H9 (cell line): ENCODE data around the gene TOR1B. TPM values are rescaled to one million over a fixed set of nuclear protein-coding genes. Genes with fewer than 3 reads are reported as not detected.

Experiments
- DNase-seq: peaks from one replicate; pipeline ENCODE4 v3.0.0-alpha.2; 2017
- H2AFZ ChIP-seq: one replicate; pipeline ENCODE4 v1.6.1; 2013; ENCODE audit warnings: mild to moderate bottlenecking, low read length, control low read depth, moderate library complexity
- H2AK5ac ChIP-seq: 2 replicates; pipeline ENCODE4 v1.6.1; 2013; ENCODE audit warnings: low read length, control low read depth, mixed read lengths; ENCODE audit not compliant: insufficient read length
- H2BK120ac ChIP-seq: one replicate; pipeline ENCODE4 v1.6.1; 2013; ENCODE audit warnings: low read depth, mild to moderate bottlenecking, low read length, control low read depth, inconsistent platforms; ENCODE audit not compliant: poor library complexity, severe bottlenecking
- H2BK12ac ChIP-seq: 2 replicates; pipeline ENCODE4 v1.6.1; 2013; ENCODE audit warnings: low read length, control low read depth, mixed read lengths, low read depth; ENCODE audit not compliant: insufficient read length
- H2BK15ac ChIP-seq: 2 replicates; pipeline ENCODE4 v1.6.1; 2013; ENCODE audit warnings: low read depth, low read length, control low read depth
- H2BK20ac ChIP-seq: one replicate; pipeline ENCODE4 v1.6.1; 2013; ENCODE audit warnings: low read depth, mild to moderate bottlenecking, low read length, control low read depth, inconsistent platforms; ENCODE audit not compliant: poor library complexity, severe bottlenecking
- H2BK5ac ChIP-seq: 2 replicates; pipeline ENCODE4 v1.6.1; 2013; ENCODE audit warnings: low read length, control low read depth, mixed read lengths; ENCODE audit not compliant: insufficient read length
- H3K14ac ChIP-seq: 2 replicates; pipeline ENCODE4 v1.6.1; 2013; ENCODE audit warnings: low read length, control low read depth; ENCODE audit not compliant: insufficient read depth
- H3K18ac ChIP-seq: 2 replicates; pipeline ENCODE4 v1.6.1; 2013; ENCODE audit warnings: low read depth, mild to moderate bottlenecking, mixed read lengths, low read length, control low read depth; ENCODE audit not compliant: insufficient read length
- H3K23ac ChIP-seq: 2 replicates; pipeline ENCODE4 v1.6.1; 2013; ENCODE audit warnings: low read length, control low read depth, mixed read lengths, low read depth; ENCODE audit not compliant: insufficient read length
- H3K23me2 ChIP-seq: 2 replicates; pipeline ENCODE4 v1.6.1; 2013; ENCODE audit warnings: low read depth, mild to moderate bottlenecking, mixed read lengths, low read length, control low read depth; ENCODE audit not compliant: insufficient read length, poor library complexity, severe bottlenecking
- H3K27ac ChIP-seq: 2 replicates; pipeline ENCODE4 v1.5.1; 2013; ENCODE audit warnings: low read length, control low read depth, mixed read lengths, low read depth; ENCODE audit not compliant: insufficient read length
- H3K27me3 ChIP-seq: 2 replicates; pipeline ENCODE4 v1.6.1; 2013; ENCODE audit warnings: low read length, control low read depth, inconsistent platforms; ENCODE audit not compliant: insufficient read depth
- H3K4ac ChIP-seq: 2 replicates; pipeline ENCODE4 v1.6.1; 2013; ENCODE audit warnings: low read depth, mild to moderate bottlenecking, control low read depth, inconsistent platforms, low read length, moderate library complexity
- H3K4me1 ChIP-seq: 2 replicates; pipeline ENCODE4 v1.6.1; 2013; ENCODE audit warnings: low read length, control low read depth, inconsistent platforms; ENCODE audit not compliant: insufficient read depth
- H3K4me2 ChIP-seq: 2 replicates; pipeline ENCODE4 v1.6.1; 2013; ENCODE audit warnings: low read length, control low read depth, mixed read lengths; ENCODE audit not compliant: insufficient read length, insufficient read depth
- H3K56ac ChIP-seq: 2 replicates; pipeline ENCODE4 v1.6.1; 2013; ENCODE audit warnings: low read depth, mild to moderate bottlenecking, mixed read lengths, low read length, control low read depth; ENCODE audit not compliant: insufficient read length
- H3K79me1 ChIP-seq: 2 replicates; pipeline ENCODE4 v1.6.1; 2013; ENCODE audit warnings: low read depth, mild to moderate bottlenecking, moderate library complexity, low read length, control low read depth, inconsistent platforms; ENCODE audit not compliant: insufficient read depth, poor library complexity, severe bottlenecking
- H3K79me2 ChIP-seq: 2 replicates; pipeline ENCODE4 v1.6.1; 2013; ENCODE audit warnings: low read length, control low read depth, inconsistent platforms; ENCODE audit not compliant: insufficient read depth
- H3K9ac ChIP-seq: 2 replicates; pipeline ENCODE4 v1.6.1; 2013; ENCODE audit warnings: low read length, control low read depth, mixed read lengths; ENCODE audit not compliant: insufficient read length; ENCODE audit errors: extremely low read depth
- H3K9me3 ChIP-seq: one replicate; pipeline ENCODE4 v1.6.1; 2013; ENCODE audit warnings: low read depth, low read length, inconsistent platforms; ENCODE audit not compliant: control insufficient read depth
- H3T11ph ChIP-seq: one replicate; pipeline ENCODE4 v1.6.1; 2013; ENCODE audit warnings: mild to moderate bottlenecking, low read length, control low read depth, inconsistent platforms
- H4K20me1 ChIP-seq: one replicate; pipeline ENCODE4 v1.6.1; 2013; ENCODE audit not compliant: control insufficient read depth, insufficient read length, insufficient read depth
- H4K5ac ChIP-seq: 2 replicates; pipeline ENCODE4 v1.6.1; 2013; ENCODE audit warnings: low read depth, mild to moderate bottlenecking, mixed read lengths, low read length, control low read depth; ENCODE audit not compliant: insufficient read length
- H4K8ac ChIP-seq: replicated peaks from 2 replicates; pipeline ENCODE4 v1.6.1; 2013; ENCODE audit warnings: low read length, control low read depth, mixed read lengths, low read depth; ENCODE audit not compliant: insufficient read length
- H4K91ac ChIP-seq: 2 replicates; pipeline ENCODE4 v1.6.1; 2013; ENCODE audit warnings: low read depth, mild to moderate bottlenecking, moderate library complexity, mixed read lengths, low read length, control low read depth; ENCODE audit not compliant: insufficient read length
- H3K27ac Mint-ChIP-seq, 3 experiments: 2 replicates in 2 of 3; 3 replicates in 1 of 3; pipeline ENCODE4 v1.8.0; 2020 to 2021; ENCODE audit warnings: mixed read lengths in 3 of 3, mild to moderate bottlenecking in 1 of 3, moderate library complexity in 1 of 3
- H3K27me3 Mint-ChIP-seq: 2 replicates; pipeline ENCODE4 v1.8.0; 2021; ENCODE audit warnings: low read depth, mild to moderate bottlenecking, moderate library complexity, mixed read lengths
- H3K36me3 Mint-ChIP-seq, 3 experiments: 2 replicates in 2 of 3; 3 replicates in 1 of 3; pipeline ENCODE4 v1.8.0; 2020 to 2021; ENCODE audit warnings: low read depth in 3 of 3, mixed read lengths in 3 of 3; ENCODE audit not compliant: insufficient read depth in 1 of 3
- H3K4me1 Mint-ChIP-seq, 2 experiments: 2 replicates each; pipeline ENCODE4 v1.8.0; 2020; ENCODE audit warnings: mixed read lengths in 2 of 2
- H3K4me3 Mint-ChIP-seq, 2 experiments: 2 replicates in 1 of 2; 3 replicates in 1 of 2; pipeline ENCODE4 v1.8.0; 2020 to 2021; ENCODE audit warnings: mild to moderate bottlenecking in 2 of 2, mixed read lengths in 2 of 2, moderate library complexity in 1 of 2
- H3K9me3 Mint-ChIP-seq, 2 experiments: 2 replicates in 1 of 2; 3 replicates in 1 of 2; pipeline ENCODE4 v1.8.0; 2020; ENCODE audit warnings: mild to moderate bottlenecking in 2 of 2, mixed read lengths in 2 of 2, moderate library complexity in 1 of 2
- WGBS: extraction: QIAGEN DNeasy Blood & Tissue Kit; methylation state at CpG from one replicate; pipeline ENCODE4 v1.1.7; 2013; ENCODE audit warnings: missing lambda C conversion rate, low lambda C conversion rate, mixed read lengths; ENCODE audit not compliant: insufficient read length; ENCODE audit errors: extremely low coverage; 5-methylcytosine and 5-hydroxymethylcytosine counted together
- total RNA-seq: library from RNA; stranded (reverse); gene quantifications from 2 replicates; pipeline ENCODE4 v1.2.1, GENCODE V29; 2021
- TF ChIP-seq, protein P1 (sequence below): fragments of 200-600 bp; sonication (generic); conservative IDR thresholded peaks from 3 replicates; pipeline ENCODE4 v1.8.0; 2021; ENCODE audit warnings: antibody characterized with exemption, mild to moderate bottlenecking

The TOR1B gene
- total RNA-seq, 1 experiment from 2014 or later: 18.1 TPM

DNA sequence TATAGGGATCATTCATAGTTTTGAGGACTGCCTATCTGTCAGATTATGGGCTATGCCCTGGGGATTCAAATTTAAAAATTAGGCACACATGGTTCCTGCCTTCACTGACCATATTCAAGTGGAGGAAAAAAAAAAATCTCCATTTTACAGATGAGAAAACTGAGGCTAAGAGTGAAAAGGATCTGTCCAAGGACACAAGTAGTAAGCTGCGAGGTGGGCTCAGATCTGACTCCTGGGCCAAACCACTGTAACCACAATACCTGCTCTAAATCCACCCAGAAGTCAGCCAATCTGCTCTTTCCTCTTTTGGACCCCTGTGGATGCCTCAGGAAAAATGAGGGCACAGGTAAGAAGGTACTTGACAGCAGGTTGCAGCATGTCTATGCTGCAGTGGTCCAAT lies 23.8 kb downstream of the TOR1B start:
- no peak overlapping the region for H2BK15ac ChIP-seq
- no peak overlapping the region for H3K18ac ChIP-seq
- H3K4me3 Mint-ChIP-seq: no peak overlapping the region
- H3K4me1 Mint-ChIP-seq: peaks cover 7 to 9% of the 10 kb centered on the region in 2 experiments
- H3K36me3 Mint-ChIP-seq: peaks cover 23 to 59% (median 49%) of the 10 kb centered on the region in 3 experiments; a peak in 6 of 7 replicates
- H3K79me1 ChIP-seq: peaks cover 3% of the 10 kb centered on the region
- H3K27ac ChIP-seq: no peak overlapping the region
- no peak overlapping the region for H3K4ac ChIP-seq
- H4K91ac ChIP-seq: no peak overlapping the region
- no peaks in the 10 kb centered on the region for H3K27me3 Mint-ChIP-seq
- no peak overlapping the region for H2BK120ac ChIP-seq
- H3K56ac ChIP-seq: no peak overlapping the region
- H2AFZ ChIP-seq: no peak overlapping the region
- H3K4me1 ChIP-seq: no peaks in the 10 kb centered on the region
- no peaks in the 10 kb centered on the region for H3K9me3 ChIP-seq
- H2BK12ac ChIP-seq: no peak overlapping the region
- DNase-seq: no peak
- TF ChIP-seq, protein P1, sequence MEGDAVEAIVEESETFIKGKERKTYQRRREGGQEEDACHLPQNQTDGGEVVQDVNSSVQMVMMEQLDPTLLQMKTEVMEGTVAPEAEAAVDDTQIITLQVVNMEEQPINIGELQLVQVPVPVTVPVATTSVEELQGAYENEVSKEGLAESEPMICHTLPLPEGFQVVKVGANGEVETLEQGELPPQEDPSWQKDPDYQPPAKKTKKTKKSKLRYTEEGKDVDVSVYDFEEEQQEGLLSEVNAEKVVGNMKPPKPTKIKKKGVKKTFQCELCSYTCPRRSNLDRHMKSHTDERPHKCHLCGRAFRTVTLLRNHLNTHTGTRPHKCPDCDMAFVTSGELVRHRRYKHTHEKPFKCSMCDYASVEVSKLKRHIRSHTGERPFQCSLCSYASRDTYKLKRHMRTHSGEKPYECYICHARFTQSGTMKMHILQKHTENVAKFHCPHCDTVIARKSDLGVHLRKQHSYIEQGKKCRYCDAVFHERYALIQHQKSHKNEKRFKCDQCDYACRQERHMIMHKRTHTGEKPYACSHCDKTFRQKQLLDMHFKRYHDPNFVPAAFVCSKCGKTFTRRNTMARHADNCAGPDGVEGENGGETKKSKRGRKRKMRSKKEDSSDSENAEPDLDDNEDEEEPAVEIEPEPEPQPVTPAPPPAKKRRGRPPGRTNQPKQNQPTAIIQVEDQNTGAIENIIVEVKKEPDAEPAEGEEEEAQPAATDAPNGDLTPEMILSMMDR: no peak
- H4K5ac ChIP-seq: no peak overlapping the region
- H4K8ac ChIP-seq: no peak overlapping the region
- H3K23ac ChIP-seq: no peak overlapping the region
- H2BK20ac ChIP-seq: no peak overlapping the region
- no peaks in the 10 kb centered on the region for H3K9me3 Mint-ChIP-seq
- H3K4me2 ChIP-seq: no peak overlapping the region
- H3K79me2 ChIP-seq: no peaks in the 10 kb centered on the region; the same call in 1 of the 2 replicates
- no peak overlapping the region for H3K14ac ChIP-seq
- WGBS: no CpG with 5 or more reads among the region's 1 CpG
- H4K20me1 ChIP-seq: no peaks in the 10 kb centered on the region
- no peak overlapping the region for H3K9ac ChIP-seq
- no peaks in the 10 kb centered on the region for H3K27me3 ChIP-seq
- H3T11ph ChIP-seq: no peak overlapping the region
- no peak overlapping the region for H2BK5ac ChIP-seq
- H3K23me2 ChIP-seq: peaks cover 5% of the 10 kb centered on the region
- no peak overlapping the region for H3K27ac Mint-ChIP-seq
- no peak overlapping the region for H2AK5ac ChIP-seq
